ENCODE measurements around the gene KRTAP5-8.

GRCh38 chr11:71566081-71566620 lies 28.3 kb downstream of the KRTAP5-8 start:
- TF ChIP-seq POLR2A (IDR thresholded peaks at IDR 0.05; ENCODE audit: low read depth, low read length) (no peak), POLR2AphosphoS5 (IDR thresholded peaks at IDR 0.05; ENCODE audit: low read depth, low read length) (no peak)
